ENCODE data around the gene C1orf159.

The C1orf159 gene

DNA sequence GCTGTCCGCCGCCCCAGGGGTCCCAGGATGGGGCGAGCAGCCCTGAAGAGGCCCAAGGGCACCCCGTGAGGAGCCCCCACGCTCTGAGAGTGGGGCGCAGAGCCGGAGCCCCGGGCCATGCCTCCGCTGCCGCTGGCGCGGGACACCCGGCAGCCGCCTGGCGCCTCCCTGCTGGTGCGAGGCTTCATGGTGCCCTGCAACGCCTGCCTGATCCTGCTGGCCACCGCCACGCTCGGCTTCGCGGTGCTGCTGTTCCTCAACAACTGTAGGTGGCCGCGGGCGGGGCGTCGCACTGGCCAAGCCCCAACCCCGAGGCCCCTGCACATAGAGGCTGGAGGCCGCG lies 81.5 kb downstream of the C1orf159 start:
- Histone ChIP-seq H3K4me1 (ENCODE audit: control insufficient read depth in 2 of 2, insufficient read depth in 2 of 2, low read length in 2 of 2) (peaks cover 10 to 12% of the 10 kb centered on the region in 2 donors), H3K9me3 (ENCODE audit: control insufficient read depth in 2 of 2, low read length in 2 of 2) (no peaks in the 10 kb centered on the region), H3K27ac (ENCODE audit: low read depth in 2 of 2, low read length in 2 of 2) (no peak overlapping the region), H3K4me3 (ENCODE audit: low read length in 2 of 2) (no peak overlapping the region), H3K36me3 (ENCODE audit: control insufficient read depth in 2 of 2, insufficient read depth in 2 of 2, low read length in 2 of 2) (no peaks in the 10 kb centered on the region), H3K9ac (ENCODE audit: low read depth in 1 of 2, low read length in 2 of 2) (no peak overlapping the region), H3K27me3 (ENCODE audit: control insufficient read depth in 2 of 2, insufficient read depth in 2 of 2, low read length in 2 of 2) (peaks cover 0 to 11% of the 10 kb centered on the region in 2 donors)

DNA sequence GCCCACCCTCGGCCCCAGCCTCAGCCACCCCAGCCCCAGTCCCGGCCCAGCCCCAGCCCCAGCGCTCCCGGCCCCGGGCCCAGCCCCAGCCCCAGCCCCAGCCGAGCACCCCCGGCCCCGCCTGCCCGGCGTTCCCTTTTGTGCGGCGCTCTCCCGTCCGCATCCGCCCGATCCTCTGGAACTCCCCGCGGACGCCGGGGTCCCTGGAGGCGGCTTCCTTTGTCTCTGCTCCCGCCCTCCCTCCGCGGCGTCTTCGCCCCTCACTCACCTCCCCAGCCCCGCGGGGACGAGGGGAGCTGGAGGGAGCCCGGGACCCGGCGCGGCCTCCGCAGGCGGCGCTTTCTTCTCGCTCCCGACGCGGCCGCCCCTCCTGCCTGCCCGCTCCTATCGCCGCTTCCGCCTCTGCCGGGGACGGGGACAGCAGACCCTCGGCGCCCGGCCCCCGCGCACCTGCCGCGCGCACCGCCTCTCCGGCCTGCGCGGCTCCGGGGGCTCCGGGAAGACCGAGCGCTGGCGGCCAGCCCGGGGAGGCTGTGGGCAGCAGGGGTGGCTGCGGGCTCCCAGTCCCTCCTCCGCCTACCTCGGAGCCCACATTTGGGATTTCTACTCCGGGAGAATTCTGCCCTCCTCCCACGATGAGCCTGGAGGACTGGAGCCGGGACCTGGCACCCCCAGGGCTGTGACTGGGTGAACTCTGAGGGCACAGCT lies 82.0 kb downstream of the C1orf159 start:
- Histone ChIP-seq H3K36me3 (ENCODE audit: control insufficient read depth in 2 of 2, insufficient read depth in 2 of 2, low read length in 2 of 2) (no peaks in the 10 kb centered on the region), H3K27me3 (ENCODE audit: control insufficient read depth in 2 of 2, insufficient read depth in 2 of 2, low read length in 2 of 2) (peaks cover 0 to 9% of the 10 kb centered on the region in 2 donors), H3K9ac (ENCODE audit: low read depth in 1 of 2, low read length in 2 of 2) (no peak overlapping the region), H3K27ac (ENCODE audit: low read depth in 2 of 2, low read length in 2 of 2) (no peak overlapping the region), H3K4me3 (ENCODE audit: low read length in 2 of 2) (no peak overlapping the region), H3K4me1 (ENCODE audit: control insufficient read depth in 2 of 2, insufficient read depth in 2 of 2, low read length in 2 of 2) (peaks cover 10 to 12% of the 10 kb centered on the region in 2 donors), H3K9me3 (ENCODE audit: control insufficient read depth in 2 of 2, low read length in 2 of 2) (no peaks in the 10 kb centered on the region)

DNA sequence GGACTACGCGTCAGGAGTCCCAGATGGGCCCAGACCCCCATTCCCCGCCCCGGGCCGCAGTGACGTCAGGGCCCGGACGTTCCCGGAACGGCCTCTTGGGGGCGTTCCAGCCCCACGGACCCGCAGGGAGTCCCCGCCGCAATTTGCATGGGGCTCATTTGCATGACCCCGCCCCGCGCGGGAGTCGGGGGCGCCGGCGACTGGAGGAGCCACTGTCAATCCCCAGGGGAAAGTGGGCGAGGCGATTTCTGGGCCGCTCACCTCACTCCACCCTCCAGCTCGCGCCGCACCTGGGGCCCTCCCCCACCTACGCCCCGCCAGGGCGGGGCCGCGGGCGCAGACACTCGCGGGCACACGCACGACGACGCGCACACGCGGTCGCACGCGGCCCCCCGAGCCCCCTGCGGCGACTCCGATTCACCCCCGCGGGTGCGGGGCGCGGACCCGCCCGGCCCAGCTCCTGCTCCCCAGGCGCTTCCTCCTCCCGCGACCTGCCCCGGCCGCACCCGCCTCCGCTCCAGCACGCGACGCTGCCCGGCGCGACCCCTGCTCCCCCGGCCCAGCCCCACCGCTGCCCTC lies 82.8 kb downstream of the C1orf159 start:
- Histone ChIP-seq H3K9ac (ENCODE audit: low read depth in 1 of 2, low read length in 2 of 2) (peak overlapping the region in 1 of 2 donors; percentile 54), H3K27ac (ENCODE audit: low read depth in 2 of 2, low read length in 2 of 2) (no peak overlapping the region), H3K4me3 (ENCODE audit: low read length in 2 of 2) (peak overlapping the region; percentile 41 to 50)

DNA sequence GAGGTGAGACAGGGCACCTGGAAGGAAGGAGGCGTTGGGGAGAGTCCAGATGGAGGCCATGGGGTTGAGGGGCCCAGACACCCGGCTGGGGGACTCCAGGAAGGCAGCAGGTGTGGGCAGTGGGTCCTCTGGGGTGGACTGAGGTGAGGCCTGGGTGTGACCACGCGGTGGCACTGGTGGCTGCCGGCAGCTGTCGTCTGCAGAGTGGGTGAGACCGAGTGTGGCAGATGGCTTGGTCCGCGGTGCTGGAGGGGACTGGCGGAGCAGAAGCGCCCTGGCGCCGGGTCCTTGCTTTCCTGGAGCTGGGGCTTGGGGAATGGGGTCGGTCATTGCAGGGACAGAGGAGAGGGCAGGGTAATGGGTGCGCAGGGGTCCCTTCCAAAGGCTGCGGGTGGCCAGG lies 83.5 kb downstream of the C1orf159 start:
- Histone ChIP-seq H3K9ac (ENCODE audit: low read depth in 1 of 2, low read length in 2 of 2) (peak overlapping the region in 1 of 2 donors; percentile 54), H3K9me3 (ENCODE audit: control insufficient read depth in 2 of 2, low read length in 2 of 2) (no peaks in the 10 kb centered on the region), H3K36me3 (ENCODE audit: control insufficient read depth in 2 of 2, insufficient read depth in 2 of 2, low read length in 2 of 2) (no peaks in the 10 kb centered on the region), H3K27me3 (ENCODE audit: control insufficient read depth in 2 of 2, insufficient read depth in 2 of 2, low read length in 2 of 2) (peaks cover 0 to 8% of the 10 kb centered on the region in 2 donors), H3K4me1 (ENCODE audit: control insufficient read depth in 2 of 2, insufficient read depth in 2 of 2, low read length in 2 of 2) (peaks cover 10 to 12% of the 10 kb centered on the region in 2 donors), H3K27ac (ENCODE audit: low read depth in 2 of 2, low read length in 2 of 2) (no peak overlapping the region), H3K4me3 (ENCODE audit: low read length in 2 of 2) (peak overlapping the region; percentile 41 to 50)

More for the DNA sequence above, 82.8 kb downstream of the C1orf159 start:
- no peaks in the 10 kb centered on the region for H3K9me3 ChIP-seq (ENCODE audit: control insufficient read depth in 2 of 2, low read length in 2 of 2)
- H3K27me3 ChIP-seq (ENCODE audit: control insufficient read depth in 2 of 2, insufficient read depth in 2 of 2, low read length in 2 of 2) = peaks cover 0 to 8% of the 10 kb centered on the region in 2 donors
- no peaks in the 10 kb centered on the region for H3K36me3 ChIP-seq (ENCODE audit: control insufficient read depth in 2 of 2, insufficient read depth in 2 of 2, low read length in 2 of 2)
- H3K4me1 ChIP-seq (ENCODE audit: control insufficient read depth in 2 of 2, insufficient read depth in 2 of 2, low read length in 2 of 2) = peaks cover 10 to 12% of the 10 kb centered on the region in 2 donors
